ENCODE measurements around the gene LHFPL6. TPM values are rescaled to one million over a fixed set of nuclear protein-coding genes. Genes with fewer than 3 reads are reported as not detected.

Gene LHFPL6
- total RNA-seq, 1 donor from 2014 or later, result 31.4 TPM

GRCh38 chr13:39575641-39576238, 27.3 kb downstream of the LHFPL6 start:
- TF ChIP-seq EZH2 (IDR thresholded peaks at IDR 0.05; ENCODE audit: insufficient read depth, low read length), result no peak
- TF ChIP-seq CTCF (IDR thresholded peaks at IDR 0.05; ENCODE audit: insufficient read depth, low read depth, low read length), result no peak
- H3K27ac ChIP-seq (ENCODE audit: low read depth, low read length), result no peak overlapping the region
- H3K36me3 Mint-ChIP-seq (ENCODE audit: low read depth, unreplicated experiment), result no peaks in the 10 kb centered on the region
- H3K79me2 ChIP-seq (ENCODE audit: insufficient read depth, low read length), result peaks cover 9% of the 10 kb centered on the region
- H3K36me3 ChIP-seq (ENCODE audit: insufficient read depth, low read length), result no peaks in the 10 kb centered on the region
- H3K4me1 ChIP-seq (ENCODE audit: insufficient read depth, low read length), result no peaks in the 10 kb centered on the region
- no peaks in the 10 kb centered on the region for H3K27me3 Mint-ChIP-seq (ENCODE audit: low read depth, unreplicated experiment)
- no peaks in the 10 kb centered on the region for H4K20me1 ChIP-seq (ENCODE audit: insufficient read depth, low read length)
- no peaks in the 10 kb centered on the region for H3K9me3 Mint-ChIP-seq (ENCODE audit: unreplicated experiment)
- peaks cover 3% of the 10 kb centered on the region for H3K4me1 Mint-ChIP-seq (ENCODE audit: low read depth, unreplicated experiment)
- no peak overlapping the region for H3K4me3 Mint-ChIP-seq (ENCODE audit: unreplicated experiment)
- no peak overlapping the region for H3K4me3 ChIP-seq (ENCODE audit: insufficient read depth, low read depth, low read length)
- no peak overlapping the region for H3K9ac ChIP-seq (ENCODE audit: low read length)
- H3K4me2 ChIP-seq (ENCODE audit: low read length), result no peak overlapping the region
- FAIRE-seq, result no peak
- H3K27ac Mint-ChIP-seq (ENCODE audit: unreplicated experiment), result no peak overlapping the region
- DNase-seq (ENCODE audit: low read depth), result no peak
- no peaks in the 10 kb centered on the region for H3K27me3 ChIP-seq (ENCODE audit: insufficient read depth, low read length)
- H2AFZ ChIP-seq (ENCODE audit: low read depth, low read length), result no peak overlapping the region
- H3K9me3 ChIP-seq (ENCODE audit: insufficient read depth, low read depth, low read length), result no peaks in the 10 kb centered on the region

DNA sequence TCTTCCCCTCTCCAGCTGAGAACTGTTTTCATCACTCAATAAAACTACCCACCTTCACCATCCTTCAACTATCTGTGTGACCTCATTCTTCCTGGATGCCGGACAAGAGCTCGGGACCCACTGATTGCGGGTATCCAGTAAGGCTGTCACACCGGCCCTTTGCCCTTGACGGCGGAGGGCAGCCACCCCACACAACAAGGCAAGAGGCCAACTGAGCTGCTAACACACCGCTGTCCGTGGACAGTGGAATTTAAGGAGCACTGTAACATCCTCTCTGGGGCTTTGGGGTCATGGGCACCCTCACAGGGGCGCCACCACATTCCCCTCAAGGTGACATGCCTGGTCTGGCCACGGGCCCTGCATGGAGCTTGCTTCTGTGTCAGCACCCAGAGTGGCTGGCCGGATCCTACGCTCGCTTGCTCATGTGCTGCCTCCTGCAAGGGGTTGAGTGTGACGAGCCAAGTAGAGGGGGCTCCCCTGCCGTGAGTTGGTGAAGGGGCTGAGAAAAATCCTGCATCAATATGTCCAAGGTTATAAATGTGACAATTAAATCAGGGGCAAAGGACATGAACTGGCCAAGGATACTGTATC, 31.4 kb downstream of the LHFPL6 start:
- H3K36me3 ChIP-seq (ENCODE audit: insufficient read depth, low read length), result no peaks in the 10 kb centered on the region
- H3K27me3 ChIP-seq (ENCODE audit: insufficient read depth, low read length), result no peaks in the 10 kb centered on the region
- H3K9me3 Mint-ChIP-seq (ENCODE audit: unreplicated experiment), result no peaks in the 10 kb centered on the region
- H3K4me1 ChIP-seq (ENCODE audit: insufficient read depth, low read length), result no peaks in the 10 kb centered on the region
- FAIRE-seq (no peak), DNase-seq (ENCODE audit: low read depth) (no peak)
- no peak overlapping the region for H3K9ac ChIP-seq (ENCODE audit: low read length)
- H3K4me1 Mint-ChIP-seq (ENCODE audit: low read depth, unreplicated experiment), result peaks cover 4% of the 10 kb centered on the region
- no peak overlapping the region for H3K27ac ChIP-seq (ENCODE audit: low read depth, low read length)
- TF ChIP-seq CTCF (IDR thresholded peaks at IDR 0.05; ENCODE audit: insufficient read depth, low read depth, low read length), result no peak
- H3K4me2 ChIP-seq (ENCODE audit: low read length), result no peak overlapping the region
- H3K27me3 Mint-ChIP-seq (ENCODE audit: low read depth, unreplicated experiment), result no peaks in the 10 kb centered on the region
- H3K79me2 ChIP-seq (ENCODE audit: insufficient read depth, low read length), result peaks cover 2% of the 10 kb centered on the region
- no peak overlapping the region for H2AFZ ChIP-seq (ENCODE audit: low read depth, low read length)
- no peaks in the 10 kb centered on the region for H3K9me3 ChIP-seq (ENCODE audit: insufficient read depth, low read depth, low read length)
- no peak overlapping the region for H3K27ac Mint-ChIP-seq (ENCODE audit: unreplicated experiment)
- no peaks in the 10 kb centered on the region for H4K20me1 ChIP-seq (ENCODE audit: insufficient read depth, low read length)
- no peak overlapping the region for H3K4me3 Mint-ChIP-seq (ENCODE audit: unreplicated experiment)
- H3K36me3 Mint-ChIP-seq (ENCODE audit: low read depth, unreplicated experiment), result no peaks in the 10 kb centered on the region
- no peak overlapping the region for H3K4me3 ChIP-seq (ENCODE audit: insufficient read depth, low read depth, low read length)

DNA sequence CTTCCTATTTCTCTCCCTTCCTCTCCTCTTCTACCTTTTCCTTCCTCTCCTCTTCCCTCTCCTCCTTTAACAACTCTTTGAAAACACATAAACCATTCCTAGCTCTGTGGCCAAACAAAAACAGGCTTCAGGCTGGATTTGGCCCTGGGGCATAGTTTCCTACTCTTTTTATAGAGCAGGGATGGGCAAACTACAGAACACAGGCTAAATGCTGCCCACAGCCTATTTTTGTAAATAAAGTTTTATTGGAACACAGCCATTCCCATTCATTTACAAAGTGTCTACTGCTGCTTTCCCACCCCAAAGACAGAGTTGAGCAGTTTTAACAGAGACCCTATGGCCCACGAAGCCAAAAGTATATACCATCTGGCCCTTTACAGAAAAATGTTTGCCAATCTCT, 35.4 kb downstream of the LHFPL6 start:
- H3K9me3 Mint-ChIP-seq (ENCODE audit: unreplicated experiment), result no peaks in the 10 kb centered on the region
- DNase-seq (ENCODE audit: low read depth), result no peak
- Histone ChIP-seq H3K4me2 (ENCODE audit: low read length) (no peak overlapping the region), H3K27ac (ENCODE audit: low read depth, low read length) (no peak overlapping the region), H3K79me2 (ENCODE audit: insufficient read depth, low read length) (peaks cover 15% of the 10 kb centered on the region), H3K36me3 (ENCODE audit: insufficient read depth, low read length) (no peaks in the 10 kb centered on the region), H4K20me1 (ENCODE audit: insufficient read depth, low read length) (no peaks in the 10 kb centered on the region), H3K27me3 (ENCODE audit: insufficient read depth, low read length) (no peaks in the 10 kb centered on the region), H3K9me3 (ENCODE audit: insufficient read depth, low read depth, low read length) (no peaks in the 10 kb centered on the region), H3K4me1 (ENCODE audit: insufficient read depth, low read length) (peaks cover 27% of the 10 kb centered on the region), H3K4me3 (ENCODE audit: insufficient read depth, low read depth, low read length) (no peak overlapping the region), H2AFZ (ENCODE audit: low read depth, low read length) (no peak overlapping the region), H3K9ac (ENCODE audit: low read length) (no peak overlapping the region)
- H3K36me3 Mint-ChIP-seq (ENCODE audit: low read depth, unreplicated experiment), result no peaks in the 10 kb centered on the region
- FAIRE-seq, result no peak
- no peak overlapping the region for H3K4me3 Mint-ChIP-seq (ENCODE audit: unreplicated experiment)
- TF ChIP-seq CTCF (IDR thresholded peaks at IDR 0.05; ENCODE audit: insufficient read depth, low read depth, low read length), result no peak
- no peak for TF ChIP-seq EZH2 (IDR thresholded peaks at IDR 0.05; ENCODE audit: insufficient read depth, low read length)
- no peak overlapping the region for H3K27ac Mint-ChIP-seq (ENCODE audit: unreplicated experiment)
- no peaks in the 10 kb centered on the region for H3K27me3 Mint-ChIP-seq (ENCODE audit: low read depth, unreplicated experiment)
- H3K4me1 Mint-ChIP-seq (ENCODE audit: low read depth, unreplicated experiment), result peaks cover 37% of the 10 kb centered on the region

Data from astrocyte (in vitro differentiated cells and primary cell).